ENCODE data around the gene NR1D2. TPM values are rescaled to one million over a fixed set of nuclear protein-coding genes. Genes with fewer than 3 reads are reported as not detected.

NR1D2 gene
- total RNA-seq, 1 experiment from 2014 or later, result 24.0 TPM

DNA sequence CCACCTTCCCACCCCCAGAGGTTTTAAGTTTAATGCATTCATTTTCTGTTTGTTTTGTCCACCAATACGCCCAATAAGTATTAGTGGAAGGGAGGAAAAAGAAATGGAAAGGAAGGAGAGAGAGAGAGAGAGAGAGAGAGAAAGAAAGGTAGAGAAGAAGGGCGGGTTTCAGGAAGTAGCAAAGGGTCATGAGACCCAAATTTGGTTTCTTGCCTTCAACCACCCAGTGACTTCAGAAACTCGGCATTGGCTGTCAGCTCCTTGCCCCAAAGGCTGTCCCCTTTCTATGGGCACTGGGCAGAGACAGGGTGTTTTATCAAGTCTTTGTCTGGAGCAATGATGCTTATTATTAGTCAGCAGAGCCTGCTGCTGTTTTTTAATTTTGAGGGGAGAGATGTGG lies 13.5 kb upstream of the NR1D2 start:
- no peak overlapping the region for H4K5ac ChIP-seq (ENCODE audit: insufficient read length, low read depth, low read length)
- no peaks in the 10 kb centered on the region for H3K36me3 Mint-ChIP-seq (ENCODE audit: insufficient read depth in 1 of 3, low read depth in 3 of 3)
- H3K9me3 Mint-ChIP-seq, result no peaks in the 10 kb centered on the region
- no peak overlapping the region for H2BK12ac ChIP-seq (ENCODE audit: insufficient read length, low read depth, low read length)
- no peak overlapping the region for H2BK15ac ChIP-seq (ENCODE audit: low read depth, low read length)
- no peak overlapping the region for H2BK5ac ChIP-seq (ENCODE audit: insufficient read length, low read length)
- no peaks in the 10 kb centered on the region for H4K20me1 ChIP-seq (ENCODE audit: control insufficient read depth, insufficient read depth, insufficient read length)
- no peak overlapping the region for H3K14ac ChIP-seq (ENCODE audit: insufficient read depth, low read length)
- no peak overlapping the region for H4K91ac ChIP-seq (ENCODE audit: insufficient read length, low read depth, low read length)
- H3K79me1 ChIP-seq (ENCODE audit: insufficient read depth, low read depth, low read length, poor library complexity, severe bottlenecking), result no peaks in the 10 kb centered on the region
- H3K27me3 ChIP-seq (ENCODE audit: insufficient read depth, low read length), result no peaks in the 10 kb centered on the region
- H3K4me1 ChIP-seq (ENCODE audit: insufficient read depth, low read length), result no peaks in the 10 kb centered on the region
- TF ChIP-seq, protein P1, sequence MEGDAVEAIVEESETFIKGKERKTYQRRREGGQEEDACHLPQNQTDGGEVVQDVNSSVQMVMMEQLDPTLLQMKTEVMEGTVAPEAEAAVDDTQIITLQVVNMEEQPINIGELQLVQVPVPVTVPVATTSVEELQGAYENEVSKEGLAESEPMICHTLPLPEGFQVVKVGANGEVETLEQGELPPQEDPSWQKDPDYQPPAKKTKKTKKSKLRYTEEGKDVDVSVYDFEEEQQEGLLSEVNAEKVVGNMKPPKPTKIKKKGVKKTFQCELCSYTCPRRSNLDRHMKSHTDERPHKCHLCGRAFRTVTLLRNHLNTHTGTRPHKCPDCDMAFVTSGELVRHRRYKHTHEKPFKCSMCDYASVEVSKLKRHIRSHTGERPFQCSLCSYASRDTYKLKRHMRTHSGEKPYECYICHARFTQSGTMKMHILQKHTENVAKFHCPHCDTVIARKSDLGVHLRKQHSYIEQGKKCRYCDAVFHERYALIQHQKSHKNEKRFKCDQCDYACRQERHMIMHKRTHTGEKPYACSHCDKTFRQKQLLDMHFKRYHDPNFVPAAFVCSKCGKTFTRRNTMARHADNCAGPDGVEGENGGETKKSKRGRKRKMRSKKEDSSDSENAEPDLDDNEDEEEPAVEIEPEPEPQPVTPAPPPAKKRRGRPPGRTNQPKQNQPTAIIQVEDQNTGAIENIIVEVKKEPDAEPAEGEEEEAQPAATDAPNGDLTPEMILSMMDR (conservative IDR thresholded peaks at IDR 0.05), result no peak
- no peak overlapping the region for H3K18ac ChIP-seq (ENCODE audit: insufficient read length, low read depth, low read length)
- no peaks in the 10 kb centered on the region; the same call in 1 of the 2 replicates for H3K27me3 Mint-ChIP-seq (ENCODE audit: low read depth)
- no peak overlapping the region for H2BK120ac ChIP-seq (ENCODE audit: low read depth, low read length, poor library complexity, severe bottlenecking)
- no peaks in the 10 kb centered on the region for H3K79me2 ChIP-seq (ENCODE audit: insufficient read depth, low read length)
- no CpG with 5 or more reads among the region's 3 CpGs for WGBS (ENCODE audit: extremely low coverage, insufficient read length, low lambda C conversion rate)
- no peak for DNase-seq
- H2AK5ac ChIP-seq (ENCODE audit: insufficient read length, low read length), result no peak overlapping the region
- no peak overlapping the region for H4K8ac ChIP-seq (replicated peaks; ENCODE audit: insufficient read length, low read depth, low read length)
- no peaks in the 10 kb centered on the region for H3K23me2 ChIP-seq (ENCODE audit: insufficient read length, low read depth, low read length, poor library complexity, severe bottlenecking)
- peak overlapping the region; percentile 44 for H2AFZ ChIP-seq (ENCODE audit: low read length)
- H3K23ac ChIP-seq (ENCODE audit: insufficient read length, low read depth, low read length), result no peak overlapping the region
- peaks cover 5 to 6% of the 10 kb centered on the region in 2 experiments; a peak in 3 of 4 replicates for H3K4me1 Mint-ChIP-seq
- H3K4me3 Mint-ChIP-seq, result no peak overlapping the region
- H3K9me3 ChIP-seq (ENCODE audit: control insufficient read depth, low read depth, low read length), result no peaks in the 10 kb centered on the region
- H3K4me2 ChIP-seq (ENCODE audit: insufficient read depth, insufficient read length, low read length), result no peak overlapping the region
- no peak overlapping the region for H3K27ac Mint-ChIP-seq
- H3T11ph ChIP-seq (ENCODE audit: low read length), result no peak overlapping the region
- H3K56ac ChIP-seq (ENCODE audit: insufficient read length, low read depth, low read length), result no peak overlapping the region
- H3K27ac ChIP-seq (ENCODE audit: insufficient read length, low read depth, low read length), result no peak overlapping the region
- no peak overlapping the region for H3K9ac ChIP-seq (ENCODE audit: extremely low read depth, insufficient read length, low read length)
- no peak overlapping the region for H2BK20ac ChIP-seq (ENCODE audit: low read depth, low read length, poor library complexity, severe bottlenecking)
- H3K4ac ChIP-seq (ENCODE audit: low read depth, low read length), result no peak overlapping the region
